ENCODE measurements around the gene MAGI2. TPM values are rescaled to one million over a fixed set of nuclear protein-coding genes. Genes with fewer than 3 reads are reported as not detected.

The MAGI2 gene
- total and polyA plus RNA-seq, 2 of the 13 experiments (the other 11 are each of a cell fraction or from before 2014, with no cell fraction given): 1.5 to 3.8 TPM

GRCh38 chr7:78873117-78873516 lies 580.4 kb downstream of the MAGI2 start:
- Histone ChIP-seq H3K36me3 (replicated peaks in 1 of 2; ENCODE audit: control insufficient read depth in 1 of 2, insufficient read depth in 2 of 2, low read length in 2 of 2) (no peaks in the 10 kb centered on the region), H3K27ac (ENCODE audit: extremely low read length, insufficient read depth, low read length) (no peak overlapping the region), H3K9me3 (ENCODE audit: low read length) (no peaks in the 10 kb centered on the region), H3K9ac (ENCODE audit: insufficient read depth, low read depth, low read length) (no peak overlapping the region), H3K4me3 (replicated peaks in 1 of 3; ENCODE audit: insufficient read depth in 1 of 3, low read depth in 2 of 3, low read length in 3 of 3) (no peak overlapping the region), H3K79me2 (ENCODE audit: insufficient read depth, low read length) (no peaks in the 10 kb centered on the region), H3K27me3 (ENCODE audit: control insufficient read depth in 1 of 2, insufficient read depth in 2 of 2, low read length in 2 of 2) (no peaks in the 10 kb centered on the region), H2AFZ (ENCODE audit: low read length) (no peak overlapping the region), H3K4me2 (ENCODE audit: low read depth, low read length) (no peak overlapping the region), H4K20me1 (ENCODE audit: insufficient read depth, low read length) (no peaks in the 10 kb centered on the region), H3K4me1 (ENCODE audit: insufficient read depth, low read length) (no peaks in the 10 kb centered on the region)
- no TSS peak for BruUV-seq (replicated peaks)
- TF ChIP-seq BCL6 (CRISPR knock-in tag; IDR thresholded peaks at IDR 0.05) (no peak), HHEX (CRISPR knock-in tag; IDR thresholded peaks at IDR 0.05) (no peak)
- ChIA-PET CTCF (ENCODE audit: low intra/inter-chr PET ratio, low total read pairs) (no interaction called here), POLR2A (no interaction called here)
- ATAC-seq (no peak), FAIRE-seq (no peak), DNase-seq (ENCODE audit: low spot score) (no peak)
- in situ Hi-C loops (cut with HindIII; ENCODE audit: extremely low pct_ligation_motif_present, low pct_unique_long_range_greater_than_20kb) (no loop called here), intact Hi-C loops (cut with micrococcal nuclease; ENCODE audit: unreplicated experiment) (no loop called here)
- WGBS (ENCODE audit: low lambda C conversion rate): 44% methylated on average over 3 of the region's 5 CpGs

GRCh38 chr7:78864339-78864738 lies 589.1 kb downstream of the MAGI2 start:
- intact Hi-C loops (cut with micrococcal nuclease; ENCODE audit: unreplicated experiment): no loop called here
- no peaks in the 10 kb centered on the region for H3K4me1 ChIP-seq (ENCODE audit: insufficient read depth, low read length)
- no peaks in the 10 kb centered on the region for H3K27me3 ChIP-seq (ENCODE audit: control insufficient read depth in 1 of 2, insufficient read depth in 2 of 2, low read length in 2 of 2)
- DNase-seq (ENCODE audit: low spot score) (no peak), ATAC-seq (no peak), FAIRE-seq (no peak)
- H3K9ac ChIP-seq (ENCODE audit: insufficient read depth, low read depth, low read length): no peak overlapping the region
- no TSS peak for BruUV-seq (replicated peaks)
- in situ Hi-C loops (cut with HindIII; ENCODE audit: extremely low pct_ligation_motif_present, low pct_unique_long_range_greater_than_20kb): no loop called here
- CTCF ChIA-PET (ENCODE audit: low intra/inter-chr PET ratio, low total read pairs): no interaction called here
- H3K27ac ChIP-seq (ENCODE audit: extremely low read length, insufficient read depth, low read length): no peak overlapping the region
- H3K79me2 ChIP-seq (ENCODE audit: insufficient read depth, low read length): no peaks in the 10 kb centered on the region
- POLR2A ChIA-PET: no interaction called here
- no peak overlapping the region for H2AFZ ChIP-seq (ENCODE audit: low read length)
- H4K20me1 ChIP-seq (ENCODE audit: insufficient read depth, low read length): no peaks in the 10 kb centered on the region
- no peak overlapping the region for H3K4me2 ChIP-seq (ENCODE audit: low read depth, low read length)
- no peak overlapping the region for H3K4me3 ChIP-seq (replicated peaks in 1 of 3; ENCODE audit: insufficient read depth in 1 of 3, low read depth in 2 of 3, low read length in 3 of 3)
- no peaks in the 10 kb centered on the region for H3K9me3 ChIP-seq (ENCODE audit: low read length)
- H3K36me3 ChIP-seq (replicated peaks in 1 of 2; ENCODE audit: control insufficient read depth in 1 of 2, insufficient read depth in 2 of 2, low read length in 2 of 2): no peaks in the 10 kb centered on the region
- no peak for TF ChIP-seq ARID3A (IDR thresholded peaks at IDR 0.05; ENCODE audit: low read depth, low read length)
- no peak for TF ChIP-seq ZBTB8A (CRISPR knock-in tag; IDR thresholded peaks at IDR 0.05; ENCODE audit: borderline replicate concordance, low read depth)
- TF ChIP-seq HNF4G (IDR thresholded peaks at IDR 0.05; ENCODE audit: borderline replicate concordance, low read depth, low read length): no peak
- TF ChIP-seq HNF4G (CRISPR knock-in tag; IDR thresholded peaks at IDR 0.05; ENCODE audit: borderline replicate concordance, low read depth): no peak
- TF ChIP-seq ONECUT2 (CRISPR knock-in tag; IDR thresholded peaks at IDR 0.05): no peak
- TF ChIP-seq ZNF343 (CRISPR knock-in tag; IDR thresholded peaks at IDR 0.05): no peak
- TF ChIP-seq ZNF318 (CRISPR knock-in tag; IDR thresholded peaks at IDR 0.05): no peak
